ENCODE measurements around the gene NSRP1. TPM values are rescaled to one million over a fixed set of nuclear protein-coding genes. Genes with fewer than 3 reads are reported as not detected.
"Not testable (repeated sequence)": the region's sequence is repeated elsewhere in the genome, so short reads cannot be mapped to it uniquely, and the experiment has no call there.

The NSRP1 gene
- polyA plus RNA-seq, 1 donor from 2014 or later = 40.8 TPM

GRCh38 chr17:30230009-30230408 is 113.4 kb downstream of the NSRP1 start:
- peaks cover 26% of the 10 kb centered on the region for H3K27me3 Mint-ChIP-seq
- not testable (repeated sequence) for H3K27ac Mint-ChIP-seq, H3K9me3 Mint-ChIP-seq, H3K4me3 Mint-ChIP-seq, H3K4me1 Mint-ChIP-seq, H3K36me3 Mint-ChIP-seq

- Mint-ChIP-seq H3K36me3 (no peaks in the 10 kb centered on the region), H3K4me1 (peaks cover 4 to 11% (median 10%) of the 10 kb centered on the region in 3 donors), H3K27ac (no peak overlapping the region), H3K9me3 (no peaks in the 10 kb centered on the region), H3K4me3 (no peak overlapping the region), H3K27me3 (peaks cover 29% of the 10 kb centered on the region)
These were observed 114.0 kb downstream of the NSRP1 start for GRCh38 chr17:30230596-30231125.

GRCh38 chr17:30232015-30232823 is 115.6 kb downstream of the NSRP1 start:
- H3K27me3 Mint-ChIP-seq = peaks cover 34% of the 10 kb centered on the region

GRCh38 chr17:30232824-30233427 is 116.3 kb downstream of the NSRP1 start:
- Mint-ChIP-seq H3K9me3 (no peaks in the 10 kb centered on the region), H3K36me3 (no peaks in the 10 kb centered on the region), H3K4me1 (peaks cover 6 to 16% (median 15%) of the 10 kb centered on the region in 3 donors), H3K27ac (no peak overlapping the region), H3K27me3 (peaks cover 39% of the 10 kb centered on the region), H3K4me3 (no peak overlapping the region)

More at GRCh38 chr17:30232015-30232823, 115.6 kb downstream of the NSRP1 start:
- Mint-ChIP-seq H3K36me3 (no peaks in the 10 kb centered on the region), H3K4me1 (peaks cover 6 to 16% (median 13%) of the 10 kb centered on the region in 3 donors), H3K4me3 (no peak overlapping the region), H3K27ac (no peak overlapping the region), H3K9me3 (no peaks in the 10 kb centered on the region)

DNA sequence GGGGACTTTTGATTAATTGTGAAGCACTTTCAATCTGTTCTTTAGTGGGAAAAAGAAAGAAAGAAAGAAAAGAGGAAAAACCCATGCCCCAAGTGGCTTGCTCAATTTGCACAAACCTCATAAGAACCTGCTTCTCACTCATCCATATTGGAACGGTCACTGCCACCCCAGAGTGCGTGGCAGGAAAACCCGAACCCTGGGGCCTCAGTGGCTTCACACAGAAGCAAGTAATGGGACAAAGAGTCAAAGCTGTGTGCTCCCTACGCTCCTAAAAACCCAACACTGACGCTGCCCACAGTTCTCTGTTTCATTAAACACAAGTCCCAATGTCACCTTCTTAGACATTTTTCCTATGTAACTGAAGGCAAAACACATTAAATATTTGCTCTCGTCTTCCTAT is 117.7 kb downstream of the NSRP1 start:
- H3K9me3 Mint-ChIP-seq = peaks cover 0 to 1% (median 0%) of the 10 kb centered on the region in 3 donors
- H3K4me1 Mint-ChIP-seq = peaks cover 6 to 16% (median 15%) of the 10 kb centered on the region in 3 donors
- H3K27ac Mint-ChIP-seq = no peak overlapping the region
- H3K27me3 Mint-ChIP-seq = peaks cover 45% of the 10 kb centered on the region
- H3K36me3 Mint-ChIP-seq = no peaks in the 10 kb centered on the region
- peak overlapping the region in 1 of 4 donors; percentile 18 for H3K4me3 Mint-ChIP-seq

- H3K27ac Mint-ChIP-seq = no peak overlapping the region
- H3K36me3 Mint-ChIP-seq = no peaks in the 10 kb centered on the region
- H3K27me3 Mint-ChIP-seq = peaks cover 47% of the 10 kb centered on the region
- H3K4me1 Mint-ChIP-seq = peaks cover 6 to 16% (median 15%) of the 10 kb centered on the region in 3 donors
- H3K4me3 Mint-ChIP-seq = peak overlapping the region; percentile 49 to 91 (median 80)
- H3K9me3 Mint-ChIP-seq = peaks cover 0 to 1% (median 0%) of the 10 kb centered on the region in 3 donors
These were observed 118.3 kb downstream of the NSRP1 start for GRCh38 chr17:30234964-30235363.

DNA sequence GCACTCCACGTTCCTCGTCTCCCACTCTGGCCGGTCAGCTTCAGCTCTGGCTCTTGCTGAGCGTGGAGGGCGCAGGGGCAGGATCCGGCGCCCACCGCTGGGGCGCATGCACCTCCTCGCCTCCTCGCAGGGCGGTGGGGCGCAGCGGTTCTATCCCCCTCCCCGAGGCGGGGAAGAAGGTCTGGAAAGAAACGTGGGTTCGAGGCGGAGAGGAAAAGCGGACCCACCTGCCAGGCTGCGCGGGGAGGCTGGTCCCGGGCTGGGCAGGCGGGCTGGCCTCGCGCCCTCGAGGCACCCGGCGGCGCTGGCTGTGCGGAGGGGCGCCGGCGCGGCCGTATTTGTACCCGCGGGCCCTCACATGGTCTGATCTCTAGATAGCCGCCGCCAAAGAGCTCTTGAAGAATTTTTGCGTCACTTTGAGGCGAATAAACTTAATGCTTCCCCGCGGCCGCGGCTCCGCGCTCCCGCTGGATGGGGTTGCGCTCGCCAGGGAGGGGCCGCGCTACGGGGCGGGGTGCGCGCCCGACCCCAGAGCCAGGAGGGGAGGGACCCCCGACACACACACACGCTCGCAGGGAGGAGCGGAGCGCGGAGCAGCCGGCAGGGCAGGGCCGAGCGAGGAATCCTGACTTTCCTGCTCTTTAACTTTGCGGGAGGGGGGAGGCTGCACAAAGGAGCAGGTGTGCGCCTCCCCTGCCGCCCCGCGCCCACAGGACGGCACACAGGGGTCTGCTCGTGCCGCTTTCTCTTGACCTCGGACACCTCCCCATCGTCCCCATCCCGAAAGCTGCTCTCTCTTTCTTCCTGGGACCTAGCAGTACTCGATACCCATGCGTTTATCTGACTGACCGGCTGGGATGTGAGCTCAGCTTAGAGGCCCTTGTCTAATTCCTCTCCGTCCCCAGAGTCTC is 119.0 kb downstream of the NSRP1 start, which contains the start of gene SLC6A4:
Gene SLC6A4 (minus strand): TSS at position 312 of the 911 bp plus-strand sequence. CDS start 13,739 bp downstream, outside the sequence.
- Mint-ChIP-seq H3K4me1 (peaks cover 4 to 16% (median 11%) of the 10 kb centered on the region in 3 donors), H3K9me3 (peaks cover 0 to 1% (median 0%) of the 10 kb centered on the region in 3 donors), H3K27me3 (peaks cover 47% of the 10 kb centered on the region), H3K27ac (no peak within 1 kb of the TSS), H3K4me3 (peak within 1 kb of the TSS; percentile 49 to 91 (median 80)), H3K36me3 (no peaks in the 10 kb centered on the region)

Other genes starting within 250 kb of the NSRP1 start
- 51.6 TPM for gene SSH2, start 186.6 kb upstream of the NSRP1 start, polyA plus RNA-seq
- gene EFCAB5, start 175.2 kb upstream of the NSRP1 start, polyA plus RNA-seq = not detected
- gene SLC6A4, start 118.9 kb downstream of the NSRP1 start, polyA plus RNA-seq = 0.13 TPM
- gene BLMH, start 175.1 kb downstream of the NSRP1 start, polyA plus RNA-seq = 7.0 TPM
- gene TMIGD1, start 217.2 kb downstream of the NSRP1 start, polyA plus RNA-seq = not detected

Data from IgD-negative memory B cell (primary cell).